GM12892 (cell line): Measurements from ENCODE around the gene FKRP.

Source experiments
- POLR2A ChIP-seq: IDR thresholded peaks from 2 replicates; pipeline ENCODE4 v1.6.1; 2011; ENCODE audit warnings: low read depth, low read length, control low read depth
- POLR2AphosphoS5 ChIP-seq: IDR thresholded peaks from 2 replicates; pipeline ENCODE4 v1.6.1; 2011; ENCODE audit warnings: low read depth, low read length, control low read depth
- TAF1 ChIP-seq: IDR thresholded peaks from 2 replicates; pipeline ENCODE4 v1.6.1; 2011; ENCODE audit warnings: low read depth, mild to moderate bottlenecking, control low read depth, low read length, borderline replicate concordance

GRCh38 chr19:46729696-46730095 lies 16.2 kb upstream of the FKRP start:
- TF ChIP-seq POLR2A (no peak), TAF1 (no peak), POLR2AphosphoS5 (no peak)
